IMR-90 (cell line): ENCODE results near the gene CDK6. TPM values are rescaled to one million over a fixed set of nuclear protein-coding genes. Genes with fewer than 3 reads are reported as not detected.
A peak's percentile ranks its signal among the peaks of the same experiment; 100 is the strongest.

Experiments
- ATAC-seq: fragments of 200-7000 bp; cut with Tn5 transposase; 2 replicates; pipeline ENCODE4 v1.9.1; 2020; ENCODE audit warnings: low read depth, mild to moderate bottlenecking, moderate library complexity
- BruUV-seq: library from RNA; stranded (reverse); fragments of 400-500 nt; replicated peaks from 2 replicates; lab custom pipeline; 2021; lab: Mats Ljungman, UMichigan
- CTCF ChIA-PET: fragments of 300-600 bp; formaldehyde crosslinking; extraction: SDS; loops from one replicate; lab custom pipeline; 2021; ENCODE audit warnings: antibody characterized with exemption; lab: Yijun Ruan, JAX
- POLR2A ChIA-PET: fragments of 300-600 bp; sonication (Branson Sonifier 250); formaldehyde crosslinking; loops from one replicate; lab custom pipeline; 2022; ENCODE audit warnings: antibody characterized with exemption; ENCODE audit not compliant: unreplicated experiment; lab: Charles Lee
- DNase-seq: peaks from one replicate; pipeline ENCODE4 v3.0.0; 2013
- H2AFZ ChIP-seq: replicated peaks from 2 replicates; pipeline ENCODE3; 2013; ENCODE audit warnings: low read length, mild to moderate bottlenecking; ENCODE audit not compliant: poor library complexity
- H2AK5ac ChIP-seq: 2 replicates; pipeline ENCODE4 v1.6.1; 2013; ENCODE audit warnings: low read depth, low read length, inconsistent platforms
- H2AK9ac ChIP-seq: replicated peaks from 2 replicates; pipeline ENCODE3; 2013; ENCODE audit warnings: mild to moderate bottlenecking, low read depth, low read length, moderate library complexity; ENCODE audit not compliant: poor library complexity
- H2BK120ac ChIP-seq: 2 replicates; pipeline ENCODE4 v1.6.1; 2013; ENCODE audit warnings: low read depth, low read length, inconsistent platforms
- H2BK15ac ChIP-seq: 3 replicates; pipeline ENCODE4 v1.6.1; 2013; ENCODE audit warnings: low read depth, low read length, inconsistent platforms
- H2BK20ac ChIP-seq: 2 replicates; pipeline ENCODE4 v1.6.1; 2013; ENCODE audit warnings: low read depth, mild to moderate bottlenecking, inconsistent platforms, low read length, moderate library complexity
- H2BK5ac ChIP-seq: 2 replicates; pipeline ENCODE4 v1.6.1; 2013; ENCODE audit warnings: mild to moderate bottlenecking, low read depth, low read length, inconsistent platforms; ENCODE audit not compliant: poor library complexity, severe bottlenecking
- H3K14ac ChIP-seq: replicated peaks from 2 replicates; pipeline ENCODE4 v1.6.1; 2013; ENCODE audit warnings: low read depth, low read length, inconsistent platforms
- H3K18ac ChIP-seq: 2 replicates; pipeline ENCODE4 v1.6.1; 2013; ENCODE audit warnings: low read depth, low read length, control low read depth
- H3K23ac ChIP-seq: 2 replicates; pipeline ENCODE4 v1.6.1; 2013; ENCODE audit warnings: low read depth, low read length, inconsistent platforms
- H3K27ac ChIP-seq: 2 replicates; pipeline ENCODE4 v1.5.1; 2013; ENCODE audit warnings: mild to moderate bottlenecking, control low read depth, low read length; ENCODE audit not compliant: insufficient read depth
- H3K27me3 ChIP-seq: 2 replicates; pipeline ENCODE4 v1.6.1; 2013; ENCODE audit warnings: low read length; ENCODE audit not compliant: control insufficient read depth, insufficient read depth
- H3K36me3 ChIP-seq: 2 replicates; pipeline ENCODE4 v1.6.1; 2013; ENCODE audit warnings: low read length, mixed read lengths; ENCODE audit not compliant: control insufficient read depth, insufficient read depth
- H3K4ac ChIP-seq: 2 replicates; pipeline ENCODE4 v1.6.1; 2013; ENCODE audit warnings: low read depth, low read length, inconsistent platforms
- H3K4me1 ChIP-seq: 2 replicates; pipeline ENCODE4 v1.6.1; 2013; ENCODE audit warnings: low read length, mixed read lengths; ENCODE audit not compliant: control insufficient read depth, insufficient read depth
- H3K4me2 ChIP-seq: 2 replicates; pipeline ENCODE4 v1.6.1; 2013; ENCODE audit warnings: low read depth, mild to moderate bottlenecking, control low read depth, low read length, moderate library complexity
- H3K4me3 ChIP-seq: 2 replicates; pipeline ENCODE4 v1.5.1; 2013; ENCODE audit warnings: low read depth, mild to moderate bottlenecking, control low read depth, low read length, moderate library complexity; ENCODE audit not compliant: insufficient read depth
- H3K56ac ChIP-seq: 2 replicates; pipeline ENCODE4 v1.6.1; 2013; ENCODE audit warnings: low read length, inconsistent platforms; ENCODE audit not compliant: insufficient read depth; ENCODE audit errors: extremely low read depth
- H3K79me1 ChIP-seq, 2 experiments: 2 replicates each; pipeline ENCODE4 v1.6.1; 2013; ENCODE audit warnings: low read length in 2 of 2, inconsistent platforms in 1 of 2, low read depth in 1 of 2
- H3K9ac ChIP-seq: 2 replicates; pipeline ENCODE4 v1.6.1; 2013; ENCODE audit warnings: low read depth, low read length, control low read depth
- H3K9me1 ChIP-seq: 2 replicates; pipeline ENCODE4 v1.6.1; 2013; ENCODE audit warnings: low read length, inconsistent platforms; ENCODE audit not compliant: insufficient read depth
- H3K9me3 ChIP-seq: 2 replicates; pipeline ENCODE4 v1.6.1; 2013; ENCODE audit warnings: low read length; ENCODE audit not compliant: control insufficient read depth, insufficient read depth
- H4K20me1 ChIP-seq: 2 replicates; pipeline ENCODE4 v1.6.1; 2013; ENCODE audit warnings: low read length, inconsistent platforms; ENCODE audit not compliant: insufficient read depth
- H4K5ac ChIP-seq: 2 replicates; pipeline ENCODE4 v1.6.1; 2013; ENCODE audit warnings: mild to moderate bottlenecking, low read depth, low read length, control low read depth
- H4K8ac ChIP-seq, 2 experiments: 2 replicates each; pipeline ENCODE4 v1.6.1; 2013; ENCODE audit warnings: low read depth in 2 of 2, low read length in 2 of 2, control low read depth in 1 of 2, inconsistent platforms in 1 of 2
- H4K91ac ChIP-seq: 2 replicates; pipeline ENCODE4 v1.6.1; 2013; ENCODE audit warnings: low read depth, low read length, inconsistent platforms; ENCODE audit not compliant: insufficient read depth
- BHLHE40 ChIP-seq: fragments of 150-350 bp; IDR thresholded peaks from 2 replicates; pipeline ENCODE4 v1.6.1; 2016; ENCODE audit warnings: mild to moderate bottlenecking, low read depth, low read length
- CHD1 ChIP-seq: IDR thresholded peaks from 2 replicates; pipeline ENCODE4 v1.6.1; 2012; ENCODE audit warnings: low read depth, low read length, improper control_type of control experiment
- CTCF ChIP-seq: conservative IDR thresholded peaks from 2 replicates; pipeline ENCODE4 v1.5.1; 2012; ENCODE audit warnings: mild to moderate bottlenecking, low read depth, low read length, improper control_type of control experiment
- FOS ChIP-seq: fragments of 150-350 bp; IDR thresholded peaks from 2 replicates; pipeline ENCODE4 v1.6.1; 2016; ENCODE audit warnings: low read depth, low read length
- MAFK ChIP-seq: IDR thresholded peaks from 2 replicates; pipeline ENCODE4 v1.6.1; 2012; ENCODE audit warnings: low read depth, low read length, improper control_type of control experiment
- MXI1 ChIP-seq: IDR thresholded peaks from 2 replicates; pipeline ENCODE4 v1.6.1; 2012; ENCODE audit warnings: low read depth, mild to moderate bottlenecking, low read length, moderate library complexity, borderline replicate concordance
- NFE2L2 ChIP-seq: fragments of 150-350 bp; IDR thresholded peaks from 2 replicates; pipeline ENCODE4 v1.6.1; 2016; ENCODE audit warnings: low read depth, mild to moderate bottlenecking, low read length
- RCOR1 ChIP-seq: IDR thresholded peaks from 2 replicates; pipeline ENCODE4 v1.6.1; 2012; ENCODE audit warnings: mild to moderate bottlenecking, low read length, improper control_type of control experiment; ENCODE audit not compliant: insufficient replicate concordance
- RFX5 ChIP-seq: IDR thresholded peaks from 2 replicates; pipeline ENCODE4 v1.8.0; 2012; ENCODE audit warnings: low read depth, mild to moderate bottlenecking, low read length, moderate library complexity
- SMC3 ChIP-seq: fragments of 150-350 bp; IDR thresholded peaks from 2 replicates; pipeline ENCODE4 v1.6.1; 2016; ENCODE audit warnings: low read depth, mild to moderate bottlenecking, antibody characterized with exemption, low read length, moderate library complexity
- USF2 ChIP-seq: fragments of 150-350 bp; IDR thresholded peaks from 2 replicates; pipeline ENCODE4 v1.6.1; 2017; ENCODE audit warnings: mild to moderate bottlenecking, antibody characterized with exemption, low read length, low read depth
- WGBS, 2 experiments: methylation state at CpG; one replicate each; pipeline versions ENCODE4 v1.1.5 to v1.1.7; 2013; ENCODE audit warnings: missing lambda C conversion rate in 2 of 2; ENCODE audit not compliant: insufficient read length in 1 of 2; ENCODE audit errors: extremely low coverage in 2 of 2; 5-methylcytosine and 5-hydroxymethylcytosine counted together
- dilution Hi-C: fragments of 300-500 bp; cut with HindIII; formaldehyde crosslinking; loops from one replicate; pipeline ENCODE4 v1.14.3; 2018; ENCODE audit warnings: low sequenced_read_pairs; ENCODE audit not compliant: unreplicated experiment
- in situ Hi-C: fragments of 300-500 bp; cut with MboI; formaldehyde crosslinking; loops from 3 replicates; pipeline ENCODE4 v1.14.3; 2019; ENCODE audit warnings: low sequenced_read_pairs, inconsistent platforms, mixed read lengths
- intact Hi-C: fragments of 100-400 bp; cut with micrococcal nuclease; formaldehyde crosslinking; loops from 2 replicates; pipeline ENCODE4 v1.10.0; 2022
- polyA plus RNA-seq, 3 experiments: library from polyadenylated mRNA; depleted of rRNA; stranded (reverse); fragments of >200 nt; gene quantifications; 2 replicates each; pipeline ENCODE4 v1.2.3, GENCODE V29; 2012; ENCODE audit warnings: low replicate concordance in 1 of 3
- total RNA-seq: library from RNA; depleted of rRNA; stranded (reverse); fragments of >200 nt; gene quantifications from 2 replicates; pipeline ENCODE4 v1.2.3, GENCODE V29; 2012

CDK6 gene
- total and polyA plus RNA-seq, 2 of the 4 experiments (the other 2 are of a cell fraction): 21.5 to 195 TPM

GRCh38 chr7:92693519-92693918, 142.9 kb downstream of the CDK6 start:
- no peak overlapping the region for H3K4me2 ChIP-seq
- DNase-seq: no peak
- no peak overlapping the region for H3K27ac ChIP-seq
- peaks cover 7% of the 10 kb centered on the region for H3K4me1 ChIP-seq
- ATAC-seq: no peak
- H2AFZ ChIP-seq: no peak overlapping the region
- H4K8ac ChIP-seq: no peak overlapping the region
- H2AK5ac ChIP-seq: no peak overlapping the region
- peaks cover 2% of the 10 kb centered on the region; the same call in 1 of the 2 replicates for H3K9me3 ChIP-seq
- intact Hi-C loops (loop anchor here (10.0 kb wide), 1 partner anchor 321 kb away; no protein-coding TSS in a partner anchor), in situ Hi-C loops (no loop called here), dilution Hi-C loops (no loop called here)
- H3K56ac ChIP-seq: no peak overlapping the region
- CTCF ChIA-PET: no interaction called here
- TF ChIP-seq CTCF: no peak
- TF ChIP-seq FOS: no peak
- TF ChIP-seq SMC3: no peak
- no peak for TF ChIP-seq BHLHE40
- no peak for TF ChIP-seq MAFK
- TF ChIP-seq RCOR1: no peak
- TF ChIP-seq CHD1: no peak
- TF ChIP-seq RFX5: no peak
- TF ChIP-seq NFE2L2: no peak
- TF ChIP-seq USF2: no peak
- no peak for TF ChIP-seq MXI1
- H4K5ac ChIP-seq: no peak overlapping the region
- H2BK120ac ChIP-seq: no peak overlapping the region
- H3K9ac ChIP-seq: no peak overlapping the region
- peaks cover 10 to 32% of the 10 kb centered on the region in 2 experiments; a peak in 3 of 4 replicates for H3K79me1 ChIP-seq
- H3K9me1 ChIP-seq: no peaks in the 10 kb centered on the region
- no peak overlapping the region; the same call in 1 of the 2 replicates for H3K4ac ChIP-seq
- WGBS, 2 experiments: no CpG with 5 or more reads among the region's 1 CpG
- H2AK9ac ChIP-seq: no peak overlapping the region
- H3K23ac ChIP-seq: peak overlapping the region; percentile 30; the same call in 1 of the 2 replicates
- no peak overlapping the region for H3K18ac ChIP-seq
- H3K14ac ChIP-seq: no peak overlapping the region
- H4K20me1 ChIP-seq: 0 out of 2 replicates have a peak, but pooled peaks cover 6% of the 10 kb centered on the region
- no peaks in the 10 kb centered on the region for H3K36me3 ChIP-seq
- H3K27me3 ChIP-seq: no peaks in the 10 kb centered on the region
- H4K91ac ChIP-seq: no peak overlapping the region
- H2BK20ac ChIP-seq: no peak overlapping the region
- H3K4me3 ChIP-seq: no peak overlapping the region
- H2BK5ac ChIP-seq: peak overlapping the region; percentile 46
- BruUV-seq: no TSS peak
- 0 out of 3 replicates have a peak overlapping the region, but pooled peaks have one; percentile 28 for H2BK15ac ChIP-seq
- POLR2A ChIA-PET: no interaction called here
